HG03342 (cell line): ENCODE data around the gene USP19.

Experiments
- ATAC-seq: cut with Tn5 transposase; IDR thresholded peaks from one replicate; pipeline ENCODE4 v1.9.1; 2021; ENCODE audit warnings: mild to moderate bottlenecking, moderate library complexity; ENCODE audit not compliant: unreplicated experiment

USP19 gene

GRCh38 chr3:49120438-49121131 is at the start of gene USP19:
USP19 (minus strand) TSS chr3:49120823; CDS start chr3:49119145, 1,678 bp downstream.
- ATAC-seq = peak; percentile 92

GRCh38 chr3:49166752-49167556 is 46.3 kb upstream of the USP19 start:
- no peak for ATAC-seq

GRCh38 chr3:49165771-49166751 is 45.4 kb upstream of the USP19 start, which contains the start of gene CCDC71:
CCDC71 (minus strand) TSS chr3:49166331; CDS start chr3:49164208, 2,123 bp downstream.
- ATAC-seq = peak; percentile 68

GRCh38 chr3:49164983-49165720 is 44.5 kb upstream of the USP19 start:
- no peak for ATAC-seq

GRCh38 chr3:49163609-49164008 is 43.0 kb upstream of the USP19 start:
- no peak for ATAC-seq

GRCh38 chr3:49162751-49163419 is 42.3 kb upstream of the USP19 start:
- no peak for ATAC-seq

- no peak for ATAC-seq
These were observed 41.3 kb upstream of the USP19 start for GRCh38 chr3:49161808-49162530.

- no peak for ATAC-seq
These were observed 40.6 kb upstream of the USP19 start for GRCh38 chr3:49161197-49161596.

- no peak for ATAC-seq
These were observed 38.2 kb upstream of the USP19 start for GRCh38 chr3:49158792-49159191.

GRCh38 chr3:49158103-49158709 is 37.6 kb upstream of the USP19 start:
- no peak for ATAC-seq

- no peak for ATAC-seq
These were observed 36.7 kb upstream of the USP19 start for GRCh38 chr3:49157289-49157688.

- ATAC-seq = no peak
These were observed 32.8 kb upstream of the USP19 start for GRCh38 chr3:49153349-49153912.

- ATAC-seq = no peak
These were observed 31.0 kb upstream of the USP19 start for GRCh38 chr3:49151610-49152009.

- no peak for ATAC-seq
These were observed 27.5 kb upstream of the USP19 start for GRCh38 chr3:49148159-49148558.

GRCh38 chr3:49140080-49140479 is 19.5 kb upstream of the USP19 start:
- ATAC-seq = no peak

GRCh38 chr3:49135499-49135898 is 14.9 kb upstream of the USP19 start:
- ATAC-seq = no peak

- ATAC-seq = no peak
These were observed 14.0 kb upstream of the USP19 start for GRCh38 chr3:49134471-49135265.
